Prostate gland (tissue), 2 donors: ENCODE measurements around the gene SMAP2. TPM values are rescaled to one million over a fixed set of nuclear protein-coding genes. Genes with fewer than 3 reads are reported as not detected.

ENCODE experiments used
- DNase-seq: peaks from one replicate; pipeline ENCODE4 v3.0.0-alpha.2; 2019; ENCODE audit warnings: low spot score
- H3K27ac ChIP-seq, 2 donors: fragments of 200-600 bp; sonication (generic); 2 replicates each; pipeline ENCODE4 v1.5.1; 2017 to 2019
- H3K27me3 ChIP-seq: fragments of 200-600 bp; sonication (generic); replicated peaks from 2 replicates; pipeline ENCODE4 v1.5.1; 2019; ENCODE audit not compliant: insufficient read depth
- H3K36me3 ChIP-seq, 2 donors: fragments of 200-600 bp; sonication (generic); 1 replicate in 1 of 2; 2 replicates in 1 of 2; pipeline versions ENCODE4 v1.5.1 to v1.8.1; 2017 to 2019
- H3K4me1 ChIP-seq: fragments of 200-600 bp; sonication (generic); replicated peaks from 2 replicates; pipeline ENCODE4 v1.5.1; 2019
- H3K4me3 ChIP-seq, 2 donors: fragments of 200-600 bp; sonication (generic); 2 replicates each; pipeline ENCODE4 v1.5.1; 2017 to 2019
- H3K9me3 ChIP-seq: fragments of 200-600 bp; sonication (generic); 2 replicates; pipeline ENCODE4 v1.5.1; 2017
- CTCF ChIP-seq, 4 experiments: fragments of 200-600 bp in 2 of 4; fragments of 450-650 bp in 2 of 4; sonication (generic) in 2 of 4; IDR thresholded peaks; 1 replicate in 3 of 4; 2 replicates in 1 of 4; pipeline ENCODE4 v1.5.1; 2016 to 2019; ENCODE audit warnings: antibody characterized with exemption in 4 of 4, mild to moderate bottlenecking in 2 of 4, moderate library complexity in 2 of 4
- POLR2A ChIP-seq: fragments of 450-650 bp; IDR thresholded peaks from one replicate; pipeline ENCODE4 v1.6.1; 2016; ENCODE audit warnings: antibody characterized with exemption, mild to moderate bottlenecking
- POLR2AphosphoS5 ChIP-seq: sonication (generic); formaldehyde crosslinking; IDR thresholded peaks from one replicate; pipeline ENCODE4 v1.6.1; 2017; ENCODE audit warnings: antibody characterized with exemption
- WGBS: methylation state at CpG from one replicate; pipeline ENCODE4 v1.1.5; 2018; 5-methylcytosine and 5-hydroxymethylcytosine counted together
- intact Hi-C: fragments of 100-400 bp; cut with DNase I; formaldehyde crosslinking; loops from one replicate; pipeline ENCODE4 v1.14.2; 2022
- total RNA-seq, 2 donors: library from RNA; depleted of rRNA; stranded (reverse); fragments of >200 nt; gene quantifications; one replicate each; pipeline ENCODE4 v1.1.0, GENCODE V29; 2016

SMAP2 gene
- total RNA-seq, 2 donors from 2014 or later: 22.0 to 39.6 TPM

- intact Hi-C loops: no loop called here
- H3K4me3 ChIP-seq: no peak overlapping the region
- H3K9me3 ChIP-seq: no peaks in the 10 kb centered on the region
- 92% methylated on average over 3 of the region's 3 CpGs for WGBS
- no peak for DNase-seq
- no peaks in the 10 kb centered on the region for H3K36me3 ChIP-seq
- no peak overlapping the region for H3K27ac ChIP-seq
- no peak for TF ChIP-seq POLR2A
- TF ChIP-seq POLR2AphosphoS5: no peak
- TF ChIP-seq CTCF (IDR thresholded peaks at IDR 0.05): no peak
- no peaks in the 10 kb centered on the region for H3K4me1 ChIP-seq
- no peaks in the 10 kb centered on the region for H3K27me3 ChIP-seq
Measured at GRCh38 chr1:40393173-40393572, 19.6 kb downstream of the SMAP2 start.

- H3K27ac ChIP-seq: no peak overlapping the region
- intact Hi-C loops: no loop called here
- no peaks in the 10 kb centered on the region for H3K4me1 ChIP-seq
Measured at GRCh38 chr1:40394491-40395172, 21.1 kb downstream of the SMAP2 start.

GRCh38 chr1:40395190-40396175, 22.0 kb downstream of the SMAP2 start:
- 93% methylated on average over 3 of the region's 3 CpGs for WGBS

More at GRCh38 chr1:40394491-40395172, 21.1 kb downstream of the SMAP2 start:
- 68% methylated on average over 3 of the region's 3 CpGs for WGBS
- TF ChIP-seq POLR2AphosphoS5 (no peak), CTCF (IDR thresholded peaks at IDR 0.05) (no peak), POLR2A (no peak)
- Histone ChIP-seq H3K27me3 (no peaks in the 10 kb centered on the region), H3K36me3 (no peaks in the 10 kb centered on the region), H3K4me3 (no peak overlapping the region), H3K9me3 (no peaks in the 10 kb centered on the region)
- no peak for DNase-seq

GRCh38 chr1:40396420-40396819, 22.9 kb downstream of the SMAP2 start:
- 53% methylated on average over 1 of the region's 1 CpG for WGBS
- intact Hi-C loops: no loop called here
- DNase-seq: no peak
- Histone ChIP-seq H3K4me1 (no peaks in the 10 kb centered on the region), H3K9me3 (no peaks in the 10 kb centered on the region), H3K27ac (no peak overlapping the region), H3K27me3 (no peaks in the 10 kb centered on the region), H3K36me3 (no peaks in the 10 kb centered on the region), H3K4me3 (no peak overlapping the region)
- TF ChIP-seq POLR2A (no peak), POLR2AphosphoS5 (no peak), CTCF (IDR thresholded peaks at IDR 0.05) (no peak)

More at GRCh38 chr1:40395190-40396175, 22.0 kb downstream of the SMAP2 start:
- no peak for TF ChIP-seq CTCF (IDR thresholded peaks at IDR 0.05)
- DNase-seq: no peak
- intact Hi-C loops: no loop called here
- Histone ChIP-seq H3K4me1 (no peaks in the 10 kb centered on the region), H3K4me3 (no peak overlapping the region), H3K27ac (no peak overlapping the region), H3K36me3 (no peaks in the 10 kb centered on the region), H3K9me3 (no peaks in the 10 kb centered on the region), H3K27me3 (no peaks in the 10 kb centered on the region)
